D721Med (cell line): ENCODE data around the gene MTUS2.

Source experiments
- DNase-seq: peaks from one replicate; pipeline ENCODE4 v3.0.0; 2011; ENCODE audit warnings: low spot score; ENCODE audit not compliant: insufficient read length
- FAIRE-seq: peaks from 2 replicates; lab custom pipeline; 2011; peaks lifted over from hg19 to GRCh38; lab: Jason Lieb, UNC
- TF ChIP-seq, protein P1 (sequence below): IDR thresholded peaks from 2 replicates; pipeline ENCODE4 v1.5.1; 2012; ENCODE audit warnings: mild to moderate bottlenecking, control low read depth; ENCODE audit not compliant: insufficient read depth; ENCODE audit errors: missing control alignments

MTUS2 gene

DNA sequence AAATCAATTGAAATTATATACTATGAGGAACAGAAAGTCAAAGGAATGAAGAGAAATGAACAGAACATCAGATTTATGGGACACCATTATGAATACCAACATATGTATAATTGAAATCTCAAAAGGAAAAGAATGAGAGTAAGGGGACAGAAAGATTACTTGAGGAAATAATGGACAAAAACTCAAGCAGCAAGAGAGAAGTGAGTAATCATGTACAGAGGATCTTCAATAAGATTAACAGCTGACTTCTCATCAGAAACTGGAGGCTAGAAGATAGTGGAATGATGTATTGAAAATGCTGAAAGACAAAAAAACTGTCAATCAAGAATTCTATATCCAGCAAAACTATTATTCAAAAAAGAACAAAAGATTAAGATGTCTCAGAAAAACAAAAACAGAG is 10.4 kb downstream of the MTUS2 start:
- TF ChIP-seq, protein P1, sequence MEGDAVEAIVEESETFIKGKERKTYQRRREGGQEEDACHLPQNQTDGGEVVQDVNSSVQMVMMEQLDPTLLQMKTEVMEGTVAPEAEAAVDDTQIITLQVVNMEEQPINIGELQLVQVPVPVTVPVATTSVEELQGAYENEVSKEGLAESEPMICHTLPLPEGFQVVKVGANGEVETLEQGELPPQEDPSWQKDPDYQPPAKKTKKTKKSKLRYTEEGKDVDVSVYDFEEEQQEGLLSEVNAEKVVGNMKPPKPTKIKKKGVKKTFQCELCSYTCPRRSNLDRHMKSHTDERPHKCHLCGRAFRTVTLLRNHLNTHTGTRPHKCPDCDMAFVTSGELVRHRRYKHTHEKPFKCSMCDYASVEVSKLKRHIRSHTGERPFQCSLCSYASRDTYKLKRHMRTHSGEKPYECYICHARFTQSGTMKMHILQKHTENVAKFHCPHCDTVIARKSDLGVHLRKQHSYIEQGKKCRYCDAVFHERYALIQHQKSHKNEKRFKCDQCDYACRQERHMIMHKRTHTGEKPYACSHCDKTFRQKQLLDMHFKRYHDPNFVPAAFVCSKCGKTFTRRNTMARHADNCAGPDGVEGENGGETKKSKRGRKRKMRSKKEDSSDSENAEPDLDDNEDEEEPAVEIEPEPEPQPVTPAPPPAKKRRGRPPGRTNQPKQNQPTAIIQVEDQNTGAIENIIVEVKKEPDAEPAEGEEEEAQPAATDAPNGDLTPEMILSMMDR, result no peak
- DNase-seq, result no peak
- FAIRE-seq, result no peak

DNA sequence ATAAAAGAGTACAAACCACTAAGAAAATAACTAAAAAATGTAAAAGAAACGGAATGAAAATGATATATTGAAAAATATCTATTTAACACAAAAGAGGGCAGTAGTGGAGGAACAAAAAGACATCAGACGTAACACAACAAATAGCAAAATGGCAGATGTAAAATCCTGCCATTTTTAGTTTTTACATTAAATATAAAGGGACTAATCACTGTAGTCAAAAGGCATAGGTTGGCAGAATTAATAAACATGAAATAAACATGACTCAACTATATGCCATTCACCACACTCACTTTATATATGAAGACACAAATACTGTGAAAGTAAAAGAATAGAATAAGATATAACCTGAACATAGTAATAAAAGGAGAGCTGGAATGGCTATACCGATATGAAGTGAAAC is 11.0 kb downstream of the MTUS2 start:
- no peak for FAIRE-seq
- no peak for DNase-seq
- TF ChIP-seq, protein P1, result no peak

DNA sequence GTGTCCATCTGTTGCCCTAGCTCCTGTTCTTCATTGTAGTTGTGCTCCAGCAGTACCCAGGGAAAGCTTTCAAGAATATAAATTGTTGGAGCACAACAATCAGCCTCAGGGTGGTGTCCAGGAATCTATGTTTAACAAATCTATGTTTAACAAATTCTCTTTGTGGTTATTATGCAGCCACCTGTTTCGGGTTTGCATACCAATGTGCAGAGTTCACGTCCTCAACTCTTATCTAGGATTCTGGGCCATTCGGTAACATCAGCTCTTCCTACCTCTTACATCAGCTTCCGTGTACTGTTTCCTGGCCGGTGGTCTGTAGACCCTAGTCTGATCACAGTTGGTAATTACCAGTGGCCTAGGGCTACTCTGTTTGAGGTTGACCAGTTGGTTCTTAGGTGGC is 17.0 kb downstream of the MTUS2 start:
- DNase-seq, result no peak
- TF ChIP-seq, protein P1, result no peak
- FAIRE-seq, result no peak

DNA sequence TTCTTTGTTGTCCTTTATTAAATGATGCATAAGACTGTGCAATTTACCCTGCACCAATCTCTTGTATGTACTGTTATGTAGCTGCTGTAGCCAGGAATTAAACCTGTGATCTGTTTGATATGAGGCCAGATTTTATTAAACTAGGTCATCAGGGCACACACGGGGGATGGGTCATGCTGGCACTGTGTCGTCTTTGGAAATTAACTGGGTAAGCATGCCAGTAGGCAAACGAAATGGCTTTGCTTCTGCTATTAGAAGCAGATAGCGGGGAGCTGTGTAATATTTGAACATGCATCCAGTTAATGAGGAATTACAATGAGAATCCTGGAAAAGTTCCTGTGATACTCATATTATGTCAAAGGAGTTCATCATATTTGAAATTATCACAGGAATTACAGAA is 23.5 kb downstream of the MTUS2 start:
- TF ChIP-seq, protein P1, result no peak
- DNase-seq (no peak), FAIRE-seq (no peak)

DNA sequence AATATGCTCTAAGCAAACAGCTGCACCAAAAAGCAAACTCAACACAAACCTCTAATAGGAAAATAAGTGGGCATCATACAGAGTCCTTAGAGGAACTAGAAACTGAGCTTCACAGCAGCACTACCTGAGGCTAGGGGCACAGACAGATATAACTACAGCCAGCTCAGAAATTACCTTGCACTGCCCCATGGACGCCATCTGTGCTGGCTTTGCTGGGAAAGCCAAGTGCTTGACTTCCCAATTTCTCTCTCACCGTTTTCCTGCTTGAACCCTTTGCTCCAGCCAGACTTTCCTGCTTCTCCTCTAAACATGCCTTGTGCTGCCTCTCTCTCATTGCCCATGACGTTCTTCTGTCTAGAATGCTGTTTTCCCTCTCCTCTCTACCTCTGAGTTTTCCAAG is 29.3 kb downstream of the MTUS2 start:
- FAIRE-seq, result no peak
- TF ChIP-seq, protein P1, result no peak
- DNase-seq, result no peak

DNA sequence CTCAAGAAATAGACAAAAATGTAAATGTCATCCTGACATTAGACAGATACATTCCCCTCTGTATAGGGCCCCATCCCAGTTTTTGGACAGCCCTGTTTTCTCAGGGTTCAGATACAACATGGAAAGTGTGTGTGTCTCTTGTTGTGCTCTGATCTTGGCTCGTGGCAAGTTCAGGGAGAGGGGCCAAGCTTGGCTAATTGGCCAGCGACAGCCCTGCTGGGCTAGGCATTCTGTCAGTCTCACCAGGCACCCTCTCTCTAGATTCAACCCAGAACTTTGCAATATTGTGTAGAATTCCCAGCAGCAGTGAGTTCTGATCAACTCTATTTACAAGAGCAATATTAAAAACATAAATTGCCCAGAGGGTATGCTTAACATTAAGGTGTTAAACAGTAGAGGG is 30.1 kb downstream of the MTUS2 start:
- DNase-seq, result no peak
- FAIRE-seq, result no peak
- TF ChIP-seq, protein P1, result no peak

DNA sequence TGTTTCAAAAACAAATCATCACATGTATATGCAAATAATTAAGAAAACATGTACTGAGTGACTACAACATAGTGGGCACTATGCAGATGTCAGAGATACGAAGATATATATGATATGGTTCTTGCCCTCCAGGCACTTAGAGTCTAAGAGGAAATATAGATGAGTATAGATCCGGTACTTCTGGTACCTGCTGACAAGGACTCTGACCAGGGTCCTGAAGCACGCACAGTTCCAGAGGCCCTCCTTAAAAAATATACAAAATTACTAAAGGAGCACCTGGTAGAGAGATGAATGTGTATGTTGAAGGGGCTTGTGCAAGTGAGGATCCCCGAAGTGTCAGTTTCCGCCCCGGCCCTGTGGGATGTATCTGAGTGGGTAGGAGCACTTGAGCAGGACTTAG is 31.3 kb downstream of the MTUS2 start:
- TF ChIP-seq, protein P1, result no peak
- DNase-seq (no peak), FAIRE-seq (no peak)
